ENCODE data around the gene EML4. TPM values are rescaled to one million over a fixed set of nuclear protein-coding genes. Genes with fewer than 3 reads are reported as not detected.
A peak's percentile ranks its signal among the peaks of the same experiment; 100 is the strongest.

EML4 gene
- total and polyA plus RNA-seq, 5 experiments from 2014 or later = 37.8 to 111 (median 48.1) TPM

DNA sequence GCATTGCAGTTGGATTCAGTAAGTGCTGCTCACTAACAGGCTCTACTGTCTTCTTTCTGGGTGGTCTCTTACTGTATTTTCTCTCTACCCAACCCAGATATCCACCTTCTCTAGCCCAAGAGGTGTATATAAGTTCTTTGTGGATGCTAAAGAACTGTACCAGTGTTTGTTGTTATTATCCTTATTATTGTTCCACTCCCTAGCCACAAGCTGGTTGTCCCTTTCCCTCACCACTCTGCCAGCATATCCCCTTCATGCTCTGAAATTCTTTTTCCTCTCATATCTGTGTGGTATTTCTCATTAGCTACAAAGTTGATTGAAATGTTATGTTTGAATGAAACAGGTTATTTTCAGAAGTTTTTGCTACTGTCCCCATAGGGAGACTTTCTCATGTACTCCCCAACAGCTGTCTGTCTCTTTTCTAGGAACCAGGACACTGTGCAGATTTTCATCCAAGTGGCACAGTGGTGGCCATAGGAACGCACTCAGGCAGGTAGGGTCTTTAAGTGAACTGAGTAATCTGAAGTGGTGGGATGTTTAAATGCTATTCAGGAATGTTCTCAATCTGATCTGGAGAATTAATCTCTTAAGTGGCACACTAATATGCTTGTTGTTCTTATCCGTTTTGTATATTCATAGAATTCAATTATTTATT, 135.0 kb downstream of the EML4 start:
- peaks cover 11 to 64% (median 44%) of the 10 kb centered on the region in 3 donors for H3K36me3 Mint-ChIP-seq
- H3K27me3 Mint-ChIP-seq = no peaks in the 10 kb centered on the region
- ATAC-seq (no peak), DNase-seq (no peak)
- peaks cover 14 to 33% (median 22%) of the 10 kb centered on the region in 4 donors for H3K4me1 Mint-ChIP-seq
- peaks cover 0 to 2% (median 0%) of the 10 kb centered on the region in 9 donors for H3K9me3 Mint-ChIP-seq
- H3K4me3 Mint-ChIP-seq = no peak overlapping the region
- H3K27ac Mint-ChIP-seq = peak overlapping the region in 3 of 10 donors; percentile 17 to 82 (median 71)
- POLR2A ChIA-PET = no interaction called here

DNA sequence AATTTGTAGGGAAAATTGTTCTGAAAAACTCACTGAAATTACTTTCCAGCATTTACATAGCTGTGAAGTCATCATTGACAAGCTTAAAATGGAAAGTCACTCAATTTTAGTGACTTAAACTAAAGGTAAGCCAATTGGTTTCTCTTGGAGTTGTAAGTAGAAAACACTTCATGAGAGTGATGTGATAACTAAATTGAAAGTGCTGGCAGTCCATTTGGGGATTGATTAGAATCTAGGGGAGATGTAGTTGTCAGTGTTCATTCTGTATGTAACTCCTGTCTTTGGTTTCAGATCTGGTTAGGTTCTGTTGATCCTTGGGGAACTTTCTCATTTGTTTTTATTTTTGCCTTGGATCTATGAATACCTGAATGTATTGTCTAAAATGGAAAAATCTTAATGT, 138.0 kb downstream of the EML4 start:
- Mint-ChIP-seq H3K9me3 (no peaks in the 10 kb centered on the region), H3K4me1 (peaks cover 7 to 18% (median 12%) of the 10 kb centered on the region in 4 donors), H3K27ac (peak overlapping the region in 1 of 10 donors; percentile 61), H3K27me3 (no peaks in the 10 kb centered on the region), H3K36me3 (peaks cover 11 to 52% (median 30%) of the 10 kb centered on the region in 3 donors), H3K4me3 (no peak overlapping the region)
- ATAC-seq = no peak
- POLR2A ChIA-PET = interaction anchor here (0.7 to 0.8 kb wide), 2 partner anchors 13 to 45 kb away, joined by 3 read pairs; no protein-coding TSS in a partner anchor
- no peak for DNase-seq

DNA sequence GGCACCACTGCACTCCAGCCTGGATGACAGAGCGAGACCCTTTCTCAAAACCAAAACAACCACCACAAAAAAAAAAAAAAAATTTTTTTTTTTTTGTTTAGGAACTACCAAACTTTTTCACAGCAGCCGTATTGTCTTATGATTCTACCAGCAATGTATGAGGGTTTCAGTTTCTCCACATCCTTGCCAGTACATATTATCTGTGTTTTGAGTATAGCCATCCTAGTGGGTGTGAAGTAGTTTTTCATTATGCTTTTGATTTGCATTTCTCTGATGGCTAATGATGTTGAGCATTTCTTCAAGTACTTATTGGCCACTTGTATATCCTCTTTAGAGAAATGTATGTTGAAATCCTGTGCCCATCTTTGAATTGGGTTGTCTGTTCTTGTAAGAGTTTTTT, 140.2 kb downstream of the EML4 start:
- peaks cover 8 to 47% (median 14%) of the 10 kb centered on the region in 3 donors for H3K36me3 Mint-ChIP-seq
- no peak for DNase-seq

GRCh38 chr2:42310007-42310515, 140.9 kb downstream of the EML4 start:
- no peak for ATAC-seq
- H3K4me3 Mint-ChIP-seq = no peak overlapping the region
- no peaks in the 10 kb centered on the region for H3K9me3 Mint-ChIP-seq
- peak overlapping the region in 2 of 10 donors; percentile 24 to 25 for H3K27ac Mint-ChIP-seq
- no peaks in the 10 kb centered on the region for H3K27me3 Mint-ChIP-seq
- peaks cover 8 to 17% (median 14%) of the 10 kb centered on the region in 4 donors for H3K4me1 Mint-ChIP-seq
- POLR2A ChIA-PET = no interaction called here
- DNase-seq = no peak
- H3K36me3 Mint-ChIP-seq = peaks cover 10 to 47% (median 15%) of the 10 kb centered on the region in 3 donors

More for the DNA sequence above, 140.2 kb downstream of the EML4 start:
- no peak overlapping the region for H3K4me3 Mint-ChIP-seq
- no peaks in the 10 kb centered on the region for H3K27me3 Mint-ChIP-seq
- no peaks in the 10 kb centered on the region for H3K9me3 Mint-ChIP-seq
- POLR2A ChIA-PET = interaction anchor here (0.6 kb wide), 1 partner anchor 501 kb away, joined by 5 read pairs; no protein-coding TSS in a partner anchor
- no peak for ATAC-seq
- H3K4me1 Mint-ChIP-seq = peaks cover 5 to 15% (median 10%) of the 10 kb centered on the region in 4 donors
- H3K27ac Mint-ChIP-seq = peak overlapping the region in 1 of 10 donors; percentile 53

DNA sequence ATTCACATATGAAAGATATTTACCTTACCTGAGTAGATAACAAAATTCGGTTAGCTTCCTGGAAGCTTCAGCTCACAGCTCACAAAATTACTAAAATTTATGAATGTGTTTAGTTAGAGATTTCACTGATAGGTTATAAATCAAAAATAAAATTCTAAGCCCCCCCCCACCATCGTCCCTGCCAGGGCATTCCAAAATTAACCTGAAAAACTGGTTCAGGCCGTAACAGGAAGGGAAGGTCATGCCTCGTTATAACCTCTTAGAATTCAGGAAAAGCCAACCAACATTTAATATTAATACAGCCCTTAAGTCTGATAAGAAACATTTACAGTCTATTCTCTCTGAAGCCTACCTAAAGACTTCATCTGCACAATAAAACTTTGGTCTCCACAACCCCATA, 143.0 kb downstream of the EML4 start:
- no peaks in the 10 kb centered on the region for H3K9me3 Mint-ChIP-seq
- DNase-seq (no peak), ATAC-seq (no peak)
- no peak overlapping the region for H3K4me3 Mint-ChIP-seq
- H3K27me3 Mint-ChIP-seq = no peaks in the 10 kb centered on the region
- H3K27ac Mint-ChIP-seq = peak overlapping the region in 3 of 10 donors; percentile 31 to 60 (median 47)
- POLR2A ChIA-PET = interaction anchor here (0.7 kb wide), 1 partner anchor 9 kb away, joined by 3 read pairs; no protein-coding TSS in a partner anchor
- peaks cover 7 to 18% (median 8%) of the 10 kb centered on the region in 4 donors for H3K4me1 Mint-ChIP-seq
- H3K36me3 Mint-ChIP-seq = peaks cover 12 to 53% (median 14%) of the 10 kb centered on the region in 3 donors

- Mint-ChIP-seq H3K36me3 (peaks cover 13 to 61% (median 20%) of the 10 kb centered on the region in 3 donors), H3K4me1 (peaks cover 6 to 21% (median 13%) of the 10 kb centered on the region in 4 donors), H3K27me3 (no peaks in the 10 kb centered on the region), H3K4me3 (no peak overlapping the region), H3K27ac (peak overlapping the region in 6 of 10 donors; percentile 31 to 87 (median 72)), H3K9me3 (no peaks in the 10 kb centered on the region)
- DNase-seq (no peak), ATAC-seq (no peak)
- POLR2A ChIA-PET = interaction anchor here (0.6 kb wide), 1 partner anchor 307 kb away, joined by 3 read pairs; no protein-coding TSS in a partner anchor
These were observed 145.8 kb downstream of the EML4 start for GRCh38 chr2:42314892-42315468.

DNA sequence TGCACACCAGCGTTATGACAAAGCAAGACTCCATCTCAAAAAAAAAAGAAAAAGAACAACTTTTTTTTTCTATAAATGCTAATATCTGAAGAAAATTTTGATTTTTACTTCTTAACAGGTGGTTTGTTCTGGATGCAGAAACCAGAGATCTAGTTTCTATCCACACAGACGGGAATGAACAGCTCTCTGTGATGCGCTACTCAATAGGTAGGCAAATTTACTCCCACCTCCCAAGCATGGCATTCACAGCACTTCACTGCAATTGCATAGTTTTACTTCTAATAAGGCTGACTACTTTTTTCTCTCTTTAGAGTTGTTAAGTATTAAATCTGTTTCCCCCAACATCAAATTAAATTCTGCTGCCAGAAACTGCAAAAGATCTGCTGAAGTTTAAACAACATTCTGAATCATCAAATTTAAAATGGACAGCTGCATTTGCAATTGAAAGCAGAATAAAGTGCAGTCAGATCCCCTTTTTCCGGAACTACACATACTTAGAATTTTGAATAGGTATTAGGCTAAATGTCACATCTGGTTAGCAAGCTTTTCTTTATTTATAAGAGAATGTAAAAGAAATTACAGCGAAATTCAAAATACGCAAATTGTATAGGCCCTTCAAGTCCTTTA, 146.8 kb downstream of the EML4 start:
- no peak for ATAC-seq
- H3K36me3 Mint-ChIP-seq = peaks cover 18 to 63% (median 23%) of the 10 kb centered on the region in 3 donors
- H3K4me1 Mint-ChIP-seq = peaks cover 6 to 24% (median 13%) of the 10 kb centered on the region in 4 donors
- peak overlapping the region in 6 of 10 donors; percentile 4 to 74 (median 66) for H3K27ac Mint-ChIP-seq
- H3K27me3 Mint-ChIP-seq = no peaks in the 10 kb centered on the region
- POLR2A ChIA-PET = interaction anchor here (0.6 kb wide), 1 partner anchor 308 kb away, joined by 3 read pairs; no protein-coding TSS in a partner anchor
- H3K9me3 Mint-ChIP-seq = no peaks in the 10 kb centered on the region
- no peak overlapping the region for H3K4me3 Mint-ChIP-seq
- no peak for DNase-seq

GRCh38 chr2:42316910-42317309, 147.8 kb downstream of the EML4 start:
- Mint-ChIP-seq H3K9me3 (no peaks in the 10 kb centered on the region), H3K4me1 (peaks cover 8 to 30% (median 17%) of the 10 kb centered on the region in 4 donors), H3K27me3 (no peaks in the 10 kb centered on the region), H3K27ac (peak overlapping the region in 8 of 10 donors; percentile 19 to 75 (median 71)), H3K36me3 (peaks cover 18 to 70% (median 26%) of the 10 kb centered on the region in 3 donors), H3K4me3 (no peak overlapping the region)
- DNase-seq (no peak), ATAC-seq (no peak)
- POLR2A ChIA-PET = no interaction called here

- Mint-ChIP-seq H3K27ac (peak overlapping the region; percentile 27 to 88 (median 50)), H3K36me3 (peaks cover 18 to 69% (median 26%) of the 10 kb centered on the region in 3 donors), H3K9me3 (no peaks in the 10 kb centered on the region), H3K4me1 (peaks cover 8 to 32% (median 19%) of the 10 kb centered on the region in 4 donors), H3K4me3 (peak overlapping the region in 2 of 10 donors; percentile 0 to 4), H3K27me3 (no peaks in the 10 kb centered on the region)
- POLR2A ChIA-PET = no interaction called here
- peak in 1 of 2 donors; percentile 52 for ATAC-seq
- no peak for DNase-seq
These were observed 148.3 kb downstream of the EML4 start for GRCh38 chr2:42317486-42317885.

DNA sequence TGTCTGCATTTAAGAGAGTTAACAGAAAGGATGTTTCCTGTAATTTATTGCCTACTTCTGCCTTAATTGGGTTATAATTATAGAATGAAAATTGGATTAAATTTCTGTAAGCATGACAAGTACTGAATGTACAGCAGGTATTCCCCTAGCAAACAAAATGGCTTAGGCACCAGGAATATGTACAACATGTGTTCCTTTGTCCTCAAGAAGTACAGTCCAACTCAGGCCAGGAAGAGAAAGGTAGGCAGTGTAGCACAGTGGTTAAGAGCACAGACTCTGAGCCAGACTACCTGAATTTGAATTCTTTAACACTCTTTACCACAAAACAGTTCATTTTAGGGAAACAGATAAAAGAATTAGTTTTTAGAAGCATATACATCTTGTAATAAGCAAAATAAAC, 148.8 kb downstream of the EML4 start:
- peak overlapping the region; percentile 32 to 88 (median 52) for H3K27ac Mint-ChIP-seq
- no peak for DNase-seq
- POLR2A ChIA-PET = no interaction called here
- ATAC-seq = no peak
- no peaks in the 10 kb centered on the region for H3K27me3 Mint-ChIP-seq
- peaks cover 18 to 70% (median 26%) of the 10 kb centered on the region in 3 donors for H3K36me3 Mint-ChIP-seq
- H3K4me1 Mint-ChIP-seq = peaks cover 8 to 32% (median 19%) of the 10 kb centered on the region in 4 donors
- H3K9me3 Mint-ChIP-seq = no peaks in the 10 kb centered on the region
- H3K4me3 Mint-ChIP-seq = no peak overlapping the region

GRCh38 chr2:42319265-42319664, 150.1 kb downstream of the EML4 start:
- no peak for ATAC-seq
- no peak for DNase-seq
- no peaks in the 10 kb centered on the region for H3K9me3 Mint-ChIP-seq
- H3K27me3 Mint-ChIP-seq = no peaks in the 10 kb centered on the region
- H3K4me1 Mint-ChIP-seq = peaks cover 8 to 32% (median 19%) of the 10 kb centered on the region in 4 donors
- peaks cover 18 to 72% (median 26%) of the 10 kb centered on the region in 3 donors for H3K36me3 Mint-ChIP-seq
- no peak overlapping the region for H3K4me3 Mint-ChIP-seq
- peak overlapping the region in 4 of 10 donors; percentile 11 to 75 (median 52) for H3K27ac Mint-ChIP-seq
- POLR2A ChIA-PET = interaction anchor here (0.8 kb wide), 1 partner anchor 13 kb away, joined by 3 read pairs; no protein-coding TSS in a partner anchor

DNA sequence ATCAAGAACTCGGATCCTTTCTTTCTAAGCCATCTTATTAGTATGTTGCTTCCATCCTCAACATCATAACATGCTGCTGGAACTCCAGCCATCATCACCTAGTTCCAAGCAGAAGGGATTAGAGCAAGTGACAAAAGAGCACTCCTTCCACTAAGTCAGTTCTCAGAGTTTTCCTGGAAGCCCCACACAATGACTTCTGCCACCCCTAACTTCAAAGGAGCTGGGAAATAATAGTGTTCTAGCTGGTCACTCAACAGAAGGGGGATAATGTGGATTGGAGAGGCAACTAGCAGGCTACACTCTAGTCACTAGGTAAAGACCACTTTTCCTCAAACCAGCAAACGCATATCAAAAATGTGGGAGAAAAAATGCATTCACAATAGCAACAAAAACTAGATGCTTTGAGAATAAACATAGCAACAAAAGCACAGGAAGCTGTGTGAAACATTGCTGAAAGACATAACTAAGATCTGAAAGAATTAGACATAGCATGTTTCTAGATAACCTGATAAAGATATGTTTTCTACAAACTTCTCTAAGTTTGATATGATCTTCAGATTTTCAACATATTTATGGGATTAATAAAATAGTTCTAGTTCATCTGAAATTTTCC, 152.4 kb downstream of the EML4 start:
- POLR2A ChIA-PET = no interaction called here
- H3K9me3 Mint-ChIP-seq = no peaks in the 10 kb centered on the region
- no peak overlapping the region for H3K4me3 Mint-ChIP-seq
- H3K27ac Mint-ChIP-seq = peak overlapping the region; percentile 12 to 81 (median 70)
- H3K4me1 Mint-ChIP-seq = peaks cover 4 to 23% (median 13%) of the 10 kb centered on the region in 4 donors
- H3K36me3 Mint-ChIP-seq = peaks cover 8 to 70% (median 25%) of the 10 kb centered on the region in 3 donors
- no peak for DNase-seq
- no peaks in the 10 kb centered on the region for H3K27me3 Mint-ChIP-seq
- ATAC-seq = peak in 1 of 2 donors; percentile 30
